Osteoblast (primary cell): ENCODE measurements around the gene CUZD1. TPM values are rescaled to one million over a fixed set of nuclear protein-coding genes. Genes with fewer than 3 reads are reported as not detected.
A peak's percentile ranks its signal among the peaks of the same experiment; 100 is the strongest.

Source experiments
- DNase-seq: peaks from one replicate; pipeline ENCODE4 v3.0.0; 2011; ENCODE audit warnings: low spot score, mixed read lengths; ENCODE audit not compliant: insufficient read length; ENCODE audit errors: missing footprints
- H2AFZ ChIP-seq: 2 replicates; pipeline ENCODE4 v1.6.0; 2011; ENCODE audit warnings: mild to moderate bottlenecking, low read length
- H3K27ac ChIP-seq: 2 replicates; pipeline ENCODE4 v1.5.1; 2011; ENCODE audit warnings: mild to moderate bottlenecking, low read depth, low read length, moderate library complexity
- H3K27me3 ChIP-seq: 2 replicates; pipeline ENCODE4 v1.6.0; 2012; ENCODE audit warnings: mild to moderate bottlenecking, control low read depth, inconsistent platforms, low read length, moderate library complexity; ENCODE audit not compliant: insufficient read depth
- H3K36me3 ChIP-seq: 2 replicates; pipeline ENCODE4 v1.5.1; 2011; ENCODE audit warnings: mild to moderate bottlenecking, low read length, control low read depth, moderate library complexity; ENCODE audit not compliant: insufficient read depth
- H3K4me1 ChIP-seq: 2 replicates; pipeline ENCODE4 v1.5.1; 2011; ENCODE audit warnings: mild to moderate bottlenecking, low read length, control low read depth, moderate library complexity; ENCODE audit not compliant: insufficient read depth
- H3K4me2 ChIP-seq: 2 replicates; pipeline ENCODE4 v1.6.0; 2011; ENCODE audit warnings: mild to moderate bottlenecking, low read length; ENCODE audit not compliant: insufficient read depth
- H3K4me3 ChIP-seq: fragments of 200-600 bp; sonication (generic); 3 replicates; pipeline ENCODE4 v1.5.1; 2012; ENCODE audit warnings: mild to moderate bottlenecking, low read length, inconsistent platforms; ENCODE audit not compliant: insufficient read depth
- H3K79me2 ChIP-seq: 2 replicates; pipeline ENCODE4 v1.6.0; 2012; ENCODE audit warnings: mild to moderate bottlenecking, low read length, control low read depth, inconsistent platforms; ENCODE audit not compliant: insufficient read depth
- H3K9me3 ChIP-seq: 2 replicates; pipeline ENCODE4 v1.5.1; 2011; ENCODE audit warnings: low read depth, low read length, control low read depth
- H4K20me1 ChIP-seq: 2 replicates; pipeline ENCODE4 v1.6.0; 2012; ENCODE audit warnings: mild to moderate bottlenecking, low read length, control low read depth; ENCODE audit not compliant: insufficient read depth
- CTCF ChIP-seq: IDR thresholded peaks from 2 replicates; pipeline ENCODE4 v1.5.1; 2011; ENCODE audit warnings: mild to moderate bottlenecking, low read depth, low read length, moderate library complexity; ENCODE audit errors: extremely low read depth
- total RNA-seq: library from RNA; depleted of rRNA; stranded (reverse); fragments of >200 nt; gene quantifications from 2 replicates; pipeline ENCODE4 v1.2.3, GENCODE V29; 2012

The CUZD1 gene
- total RNA-seq, 1 donor, result 0.36 TPM

GRCh38 chr10:122879339-122880273 lies 33.9 kb upstream of the CUZD1 start, which contains the start of gene FAM24B:
Gene FAM24B (minus strand): TSS chr10:122879581. CDS start chr10:122850515, 29,066 bp downstream.
- peak within 1 kb of the TSS; percentile 74 for H3K4me3 ChIP-seq
- no peaks in the 10 kb centered on the region for H3K36me3 ChIP-seq
- H3K9me3 ChIP-seq, result no peaks in the 10 kb centered on the region
- H3K27ac ChIP-seq, result peak within 1 kb of the TSS; percentile 35
- no peaks in the 10 kb centered on the region for H4K20me1 ChIP-seq
- peaks cover 11% of the 10 kb centered on the region for H3K4me1 ChIP-seq
- no peak for TF ChIP-seq CTCF
- H3K4me2 ChIP-seq, result peak within 1 kb of the TSS; percentile 85
- no peaks in the 10 kb centered on the region for H3K27me3 ChIP-seq
- peak; percentile 96 for DNase-seq
- H2AFZ ChIP-seq, result peak within 1 kb of the TSS; percentile 99
- H3K79me2 ChIP-seq, result peaks cover 45% of the 10 kb centered on the region

GRCh38 chr10:122878799-122879338 lies 33.2 kb upstream of the CUZD1 start:
- Histone ChIP-seq H3K4me2 (peak overlapping the region; percentile 85), H3K27ac (peak overlapping the region; percentile 35), H3K36me3 (no peaks in the 10 kb centered on the region), H3K4me3 (peak overlapping the region; percentile 74), H3K27me3 (no peaks in the 10 kb centered on the region), H4K20me1 (no peaks in the 10 kb centered on the region), H3K79me2 (peaks cover 53% of the 10 kb centered on the region), H2AFZ (peak overlapping the region; percentile 99), H3K9me3 (no peaks in the 10 kb centered on the region), H3K4me1 (peaks cover 11% of the 10 kb centered on the region)
- peak; percentile 41 for DNase-seq
- no peak for TF ChIP-seq CTCF

- no peak for DNase-seq
- Histone ChIP-seq H3K36me3 (no peaks in the 10 kb centered on the region), H3K4me2 (no peak overlapping the region)
These were observed 31.6 kb upstream of the CUZD1 start for GRCh38 chr10:122877264-122877663.

More at GRCh38 chr10:122877264-122877663, 31.6 kb upstream of the CUZD1 start:
- no peak overlapping the region for H2AFZ ChIP-seq
- no peaks in the 10 kb centered on the region for H3K27me3 ChIP-seq
- H3K4me1 ChIP-seq, result peaks cover 11% of the 10 kb centered on the region
- no peak overlapping the region for H3K4me3 ChIP-seq
- peaks cover 62% of the 10 kb centered on the region for H3K79me2 ChIP-seq
- H4K20me1 ChIP-seq, result no peaks in the 10 kb centered on the region
- no peak for TF ChIP-seq CTCF
- H3K27ac ChIP-seq, result no peak overlapping the region
- no peaks in the 10 kb centered on the region for H3K9me3 ChIP-seq
